DND-41 (cell line): ENCODE measurements around the gene LIMS1.

Experiments used
- ATAC-seq: fragments of 200-7000 bp; cut with Tn5 transposase; 3 replicates; pipeline ENCODE4 v1.9.1; 2021; ENCODE audit warnings: low read depth; ENCODE audit not compliant: insufficient read depth
- DNase-seq: peaks from one replicate; pipeline ENCODE4 v3.0.0-alpha.2; 2020
- H2AFZ ChIP-seq: 2 replicates; pipeline ENCODE4 v1.6.0; 2012; ENCODE audit warnings: low read depth, low read length
- H3K27ac ChIP-seq: 2 replicates; pipeline ENCODE4 v1.5.1; 2012; ENCODE audit warnings: low read length, inconsistent platforms
- H3K27me3 ChIP-seq: fragments of 200-600 bp; sonication (generic); 2 replicates; pipeline ENCODE4 v1.6.0; 2012; ENCODE audit warnings: low read length, mild to moderate bottlenecking, inconsistent platforms; ENCODE audit not compliant: insufficient read depth, poor library complexity
- H3K36me3 ChIP-seq: 2 replicates; pipeline ENCODE4 v1.5.1; 2012; ENCODE audit warnings: low read length, inconsistent platforms; ENCODE audit not compliant: insufficient read depth
- H3K4me1 ChIP-seq: 2 replicates; pipeline ENCODE4 v1.5.1; 2012; ENCODE audit warnings: mild to moderate bottlenecking, low read length; ENCODE audit not compliant: insufficient read depth
- H3K4me2 ChIP-seq: 2 replicates; pipeline ENCODE4 v1.6.0; 2012; ENCODE audit warnings: mild to moderate bottlenecking, moderate library complexity, low read length, inconsistent platforms; ENCODE audit not compliant: insufficient read depth
- H3K4me3 ChIP-seq, 2 experiments: fragments of 200-600 bp in 1 of 2; shearing (Covaris generic) in 1 of 2; 2 replicates each; pipeline ENCODE4 v1.5.1; 2012 to 2016; ENCODE audit warnings: inconsistent platforms in 2 of 2, low read length in 2 of 2, mild to moderate bottlenecking in 2 of 2, low read depth in 1 of 2, moderate library complexity in 1 of 2
- H3K79me2 ChIP-seq: 2 replicates; pipeline ENCODE4 v1.6.0; 2012; ENCODE audit warnings: low read length, inconsistent platforms; ENCODE audit not compliant: insufficient read depth
- H3K9ac ChIP-seq: 2 replicates; pipeline ENCODE4 v1.6.0; 2012; ENCODE audit warnings: low read depth, mild to moderate bottlenecking, inconsistent platforms, low read length, moderate library complexity
- H3K9me3 ChIP-seq: 2 replicates; pipeline ENCODE4 v1.5.1; 2012; ENCODE audit warnings: low read length, moderate library complexity, mild to moderate bottlenecking, inconsistent platforms; ENCODE audit not compliant: insufficient read depth, severe bottlenecking
- H4K20me1 ChIP-seq: 2 replicates; pipeline ENCODE4 v1.6.0; 2012; ENCODE audit warnings: low read length; ENCODE audit not compliant: insufficient read depth
- CTCF ChIP-seq: IDR thresholded peaks from 2 replicates; pipeline ENCODE4 v1.5.1; 2012; ENCODE audit warnings: borderline replicate concordance, low read length, moderate library complexity, mild to moderate bottlenecking; ENCODE audit not compliant: poor library complexity, severe bottlenecking; ENCODE audit errors: extremely low read depth
- EZH2 ChIP-seq: IDR thresholded peaks from 3 replicates; pipeline ENCODE4 v1.6.1; 2012; ENCODE audit warnings: borderline replicate concordance, low read depth, mild to moderate bottlenecking, moderate library complexity, low read length, inconsistent platforms; ENCODE audit not compliant: severe bottlenecking

LIMS1 gene

GRCh38 chr2:108541451-108541850, 7.2 kb downstream of the LIMS1 start:
- Histone ChIP-seq H3K4me1 (peaks cover 15% of the 10 kb centered on the region), H3K79me2 (peaks cover 29% of the 10 kb centered on the region), H3K4me2 (no peak overlapping the region), H4K20me1 (peaks cover 6% of the 10 kb centered on the region; the same call in 1 of the 2 replicates), H3K27me3 (no peaks in the 10 kb centered on the region), H3K4me3 (no peak overlapping the region), H3K36me3 (peaks cover 6% of the 10 kb centered on the region; the same call in 1 of the 2 replicates), H2AFZ (no peak overlapping the region), H3K9me3 (peaks cover 6% of the 10 kb centered on the region), H3K9ac (no peak overlapping the region), H3K27ac (no peak overlapping the region)
- ATAC-seq: no peak
- no peak for DNase-seq
- no peak for TF ChIP-seq EZH2
- TF ChIP-seq CTCF: no peak

GRCh38 chr2:108542071-108542470, 7.8 kb downstream of the LIMS1 start:
- no peak overlapping the region for H3K9ac ChIP-seq
- no peak overlapping the region for H3K27ac ChIP-seq
- H4K20me1 ChIP-seq: peaks cover 6% of the 10 kb centered on the region; the same call in 1 of the 2 replicates
- DNase-seq (no peak), ATAC-seq (no peak)
- H3K9me3 ChIP-seq: peaks cover 6% of the 10 kb centered on the region
- H3K27me3 ChIP-seq: no peaks in the 10 kb centered on the region
- H3K4me1 ChIP-seq: peaks cover 9% of the 10 kb centered on the region
- H2AFZ ChIP-seq: no peak overlapping the region
- H3K79me2 ChIP-seq: peaks cover 24% of the 10 kb centered on the region
- TF ChIP-seq CTCF: no peak
- peaks cover 6% of the 10 kb centered on the region; the same call in 1 of the 2 replicates for H3K36me3 ChIP-seq
- H3K4me2 ChIP-seq: no peak overlapping the region
- no peak overlapping the region for H3K4me3 ChIP-seq

- ATAC-seq: no peak
- no peaks in the 10 kb centered on the region for H3K4me1 ChIP-seq
- H3K9me3 ChIP-seq: peaks cover 6% of the 10 kb centered on the region
- TF ChIP-seq CTCF (no peak), EZH2 (no peak)
- no peak overlapping the region for H2AFZ ChIP-seq
- no peak for DNase-seq
- no peak overlapping the region for H3K9ac ChIP-seq
- peaks cover 18% of the 10 kb centered on the region; the same call in 1 of the 2 replicates for H3K79me2 ChIP-seq
- peaks cover 7% of the 10 kb centered on the region; the same call in 1 of the 2 replicates for H4K20me1 ChIP-seq
- H3K27ac ChIP-seq: no peak overlapping the region
- H3K27me3 ChIP-seq: no peaks in the 10 kb centered on the region
- H3K36me3 ChIP-seq: no peaks in the 10 kb centered on the region; the same call in 1 of the 2 replicates
- no peak overlapping the region for H3K4me2 ChIP-seq
- H3K4me3 ChIP-seq: no peak overlapping the region
Observed at GRCh38 chr2:108547606-108548005, 13.3 kb downstream of the LIMS1 start.
